ENCODE measurements around the gene CCL19. TPM values are rescaled to one million over a fixed set of nuclear protein-coding genes. Genes with fewer than 3 reads are reported as not detected.

The CCL19 gene
- polyA plus RNA-seq, 1 donor: 3.9 TPM

Other genes starting within 250 kb of the CCL19 start
- gene FAM219A, start 232.7 kb downstream of the CCL19 start, polyA plus RNA-seq: 8.6 TPM
- gene DNAI1, start 232.5 kb downstream of the CCL19 start, polyA plus RNA-seq: 0.24 TPM
- 10.6 TPM for gene ENHO, start 168.3 kb downstream of the CCL19 start, polyA plus RNA-seq
- gene CNTFR, start 101.6 kb downstream of the CCL19 start, polyA plus RNA-seq: 15.9 TPM
- 34.8 TPM for gene RPP25L, start 79.2 kb downstream of the CCL19 start, polyA plus RNA-seq
- gene DCTN3, start 70.8 kb downstream of the CCL19 start, polyA plus RNA-seq: 67.2 TPM
- 0.12 TPM for gene ARID3C, start 62.2 kb downstream of the CCL19 start, polyA plus RNA-seq
- gene SIGMAR1, start 53.5 kb downstream of the CCL19 start, polyA plus RNA-seq: 79.9 TPM
- gene GALT, start 44.6 kb downstream of the CCL19 start, polyA plus RNA-seq: 83.9 TPM
- 60.9 TPM for gene IL11RA, start 39.1 kb downstream of the CCL19 start, polyA plus RNA-seq
- 0.18 TPM for gene CCL27, start 28.6 kb downstream of the CCL19 start, polyA plus RNA-seq
- 60.4 TPM for gene CCL21, start 18.9 kb upstream of the CCL19 start, polyA plus RNA-seq